Loucy (cell line): Measurements from ENCODE around the gene TLE3.

Source experiments
- CTCF ChIP-seq: fragments of 200-600 bp; sonication (generic); conservative IDR thresholded peaks from 2 replicates; pipeline ENCODE4 v1.5.1; 2014; ENCODE audit warnings: mild to moderate bottlenecking, antibody characterized with exemption, low read length
- EZH2phosphoT487 ChIP-seq: fragments of 200-600 bp; IDR thresholded peaks from 2 replicates; pipeline ENCODE4 v1.6.1; 2018; ENCODE audit warnings: antibody characterized with exemption, mild to moderate bottlenecking, moderate library complexity, borderline replicate concordance

GRCh38 chr15:70137967-70138366, 40.2 kb upstream of the TLE3 start:
- TF ChIP-seq CTCF (no peak), EZH2phosphoT487 (no peak)
